SK-N-SH treated with all-trans-retinoic acid at 6 μM for 48 hours (cell line): ENCODE results near the gene CCDC183.

Experiments used
- ATAC-seq: fragments of 200-7000 bp; cut with Tn5 transposase; 3 replicates; pipeline ENCODE4 v1.9.1; 2020; ENCODE audit warnings: mild to moderate bottlenecking, moderate library complexity
- ARNTL ChIP-seq: fragments of 450-650 bp; formaldehyde crosslinking; IDR thresholded peaks from 2 replicates; pipeline ENCODE4 v1.5.0; 2020; ENCODE audit warnings: low read depth, mild to moderate bottlenecking, moderate library complexity, borderline replicate concordance
- CSDC2 ChIP-seq: fragments of 250-450 bp; sonication (Bioruptor Pico); IDR thresholded peaks from 2 replicates; pipeline ENCODE4 v1.5.0; 2020; ENCODE audit warnings: mild to moderate bottlenecking, moderate library complexity
- ESRRG ChIP-seq: fragments of 250-450 bp; sonication (Bioruptor Pico); IDR thresholded peaks from 2 replicates; pipeline ENCODE4 v1.6.1; 2021; ENCODE audit warnings: mild to moderate bottlenecking
- PATZ1 ChIP-seq: fragments of 250-450 bp; sonication (Bioruptor Pico); IDR thresholded peaks from 2 replicates; pipeline ENCODE4 v1.8.0; 2020; ENCODE audit warnings: mild to moderate bottlenecking, moderate library complexity, borderline replicate concordance
- POU6F1 ChIP-seq: fragments of 250-450 bp; sonication (Bioruptor Pico); IDR thresholded peaks from 2 replicates; pipeline ENCODE4 v1.8.0; 2021; ENCODE audit warnings: low read depth, mild to moderate bottlenecking, moderate library complexity, borderline replicate concordance
- PPARA ChIP-seq: fragments of 250-450 bp; sonication (Bioruptor Pico); IDR thresholded peaks from 2 replicates; pipeline ENCODE4 v1.5.0; 2020; ENCODE audit warnings: mild to moderate bottlenecking, borderline replicate concordance
- TCF4 ChIP-seq: fragments of 250-450 bp; sonication (Bioruptor Pico); IDR thresholded peaks from 2 replicates; pipeline ENCODE4 v1.8.0; 2021; ENCODE audit warnings: mild to moderate bottlenecking, moderate library complexity, borderline replicate concordance
- TOX ChIP-seq: fragments of 250-450 bp; sonication (Bioruptor Pico); IDR thresholded peaks from 2 replicates; pipeline ENCODE4 v1.8.0; 2021; ENCODE audit warnings: mild to moderate bottlenecking, moderate library complexity, borderline replicate concordance
- ZC3H10 ChIP-seq: fragments of 250-450 bp; sonication (Bioruptor Pico); IDR thresholded peaks from 2 replicates; pipeline ENCODE4 v1.5.1; 2021; ENCODE audit warnings: mild to moderate bottlenecking, moderate library complexity
- ZFP3 ChIP-seq: fragments of 250-450 bp; sonication (Bioruptor Pico); IDR thresholded peaks from 2 replicates; pipeline ENCODE4 v1.5.0; 2020; ENCODE audit warnings: mild to moderate bottlenecking, moderate library complexity
- ZFP30 ChIP-seq: fragments of 450-650 bp; formaldehyde crosslinking; IDR thresholded peaks from 2 replicates; pipeline ENCODE4 v1.5.0; 2022; ENCODE audit warnings: mild to moderate bottlenecking, moderate library complexity
- ZNF565 ChIP-seq: fragments of 450-650 bp; formaldehyde crosslinking; conservative IDR thresholded peaks from 2 replicates; pipeline ENCODE4 v1.5.0; 2020; ENCODE audit warnings: low read depth, mild to moderate bottlenecking, moderate library complexity
- ZNF70 ChIP-seq: fragments of 450-650 bp; formaldehyde crosslinking; IDR thresholded peaks from 2 replicates; pipeline ENCODE4 v1.5.0; 2020; ENCODE audit warnings: mild to moderate bottlenecking, moderate library complexity
- ZNF8 ChIP-seq: fragments of 450-650 bp; formaldehyde crosslinking; IDR thresholded peaks from 2 replicates; pipeline ENCODE4 v1.5.0; 2020; ENCODE audit warnings: mild to moderate bottlenecking, moderate library complexity
- TF ChIP-seq, protein P1 (sequence below): fragments of 250-450 bp; sonication (Bioruptor Pico); IDR thresholded peaks from 2 replicates; pipeline ENCODE4 v1.5.1; 2021; ENCODE audit warnings: mild to moderate bottlenecking, moderate library complexity
- TF ChIP-seq, protein P2 (sequence below): fragments of 250-450 bp; sonication (Bioruptor Pico); IDR thresholded peaks from 2 replicates; pipeline ENCODE4 v1.5.1; 2020; ENCODE audit warnings: low read depth, mild to moderate bottlenecking, moderate library complexity

CCDC183 gene

GRCh38 chr9:136806631-136807201 is 10.6 kb downstream of the CCDC183 start (continued):
- TF ChIP-seq PATZ1 (CRISPR knock-in tag) (no peak), ZFP3 (CRISPR knock-in tag) (no peak)

- TF ChIP-seq PATZ1 (CRISPR knock-in tag), result no peak
- TF ChIP-seq TOX (CRISPR knock-in tag), result no peak
- TF ChIP-seq ZNF8 (CRISPR knock-in tag), result no peak
- peak; percentile 77 for ATAC-seq
Observed at GRCh38 chr9:136807281-136808074, 11.3 kb downstream of the CCDC183 start, which contains the start of gene RABL6. TSS of gene RABL6 (plus strand) at chr9:136807948. CDS start at chr9:136808197, 249 bp downstream.

GRCh38 chr9:136808075-136808805 is 12.1 kb downstream of the CCDC183 start:
- ATAC-seq, result peak; percentile 14
- no peak for TF ChIP-seq ZNF8 (CRISPR knock-in tag)
- TF ChIP-seq CSDC2, result no peak
- no peak for TF ChIP-seq PPARA (CRISPR knock-in tag)
- no peak for TF ChIP-seq TCF4 (CRISPR knock-in tag)
- no peak for TF ChIP-seq ESRRG (CRISPR knock-in tag)
- no peak for TF ChIP-seq ZFP30
- TF ChIP-seq TOX (CRISPR knock-in tag), result no peak

DNA sequence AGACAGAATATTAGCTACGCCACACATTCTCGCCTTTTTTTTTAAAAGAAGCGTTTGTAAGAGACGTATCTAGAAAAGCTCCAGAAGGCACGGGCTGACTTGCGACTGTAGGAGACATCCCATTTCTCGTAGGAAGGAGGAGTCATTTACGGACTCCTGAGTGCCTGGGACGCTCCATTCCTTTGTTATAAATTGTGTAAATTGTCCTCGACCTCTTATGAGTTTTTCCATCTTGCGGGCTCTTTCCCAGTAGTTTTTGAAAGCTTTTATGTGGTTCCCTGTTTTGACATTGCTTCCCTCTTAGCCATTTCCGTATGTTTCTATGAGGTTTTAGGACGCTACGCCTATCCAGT is 12.6 kb downstream of the CCDC183 start:
- ATAC-seq, result peak; percentile 31
- TF ChIP-seq ZFP3 (CRISPR knock-in tag) (no peak), ZC3H10 (no peak), ARNTL (CRISPR knock-in tag) (no peak), ZNF70 (no peak)
- TF ChIP-seq, protein P1, sequence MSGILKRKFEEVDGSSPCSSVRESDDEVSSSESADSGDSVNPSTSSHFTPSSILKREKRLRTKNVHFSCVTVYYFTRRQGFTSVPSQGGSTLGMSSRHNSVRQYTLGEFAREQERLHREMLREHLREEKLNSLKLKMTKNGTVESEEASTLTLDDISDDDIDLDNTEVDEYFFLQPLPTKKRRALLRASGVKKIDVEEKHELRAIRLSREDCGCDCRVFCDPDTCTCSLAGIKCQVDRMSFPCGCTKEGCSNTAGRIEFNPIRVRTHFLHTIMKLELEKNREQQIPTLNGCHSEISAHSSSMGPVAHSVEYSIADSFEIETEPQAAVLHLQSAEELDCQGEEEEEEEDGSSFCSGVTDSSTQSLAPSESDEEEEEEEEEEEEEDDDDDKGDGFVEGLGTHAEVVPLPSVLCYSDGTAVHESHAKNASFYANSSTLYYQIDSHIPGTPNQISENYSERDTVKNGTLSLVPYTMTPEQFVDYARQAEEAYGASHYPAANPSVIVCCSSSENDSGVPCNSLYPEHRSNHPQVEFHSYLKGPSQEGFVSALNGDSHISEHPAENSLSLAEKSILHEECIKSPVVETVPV, result no peak

GRCh38 chr9:136814725-136815421 is 18.7 kb downstream of the CCDC183 start:
- TF ChIP-seq, protein P2, sequence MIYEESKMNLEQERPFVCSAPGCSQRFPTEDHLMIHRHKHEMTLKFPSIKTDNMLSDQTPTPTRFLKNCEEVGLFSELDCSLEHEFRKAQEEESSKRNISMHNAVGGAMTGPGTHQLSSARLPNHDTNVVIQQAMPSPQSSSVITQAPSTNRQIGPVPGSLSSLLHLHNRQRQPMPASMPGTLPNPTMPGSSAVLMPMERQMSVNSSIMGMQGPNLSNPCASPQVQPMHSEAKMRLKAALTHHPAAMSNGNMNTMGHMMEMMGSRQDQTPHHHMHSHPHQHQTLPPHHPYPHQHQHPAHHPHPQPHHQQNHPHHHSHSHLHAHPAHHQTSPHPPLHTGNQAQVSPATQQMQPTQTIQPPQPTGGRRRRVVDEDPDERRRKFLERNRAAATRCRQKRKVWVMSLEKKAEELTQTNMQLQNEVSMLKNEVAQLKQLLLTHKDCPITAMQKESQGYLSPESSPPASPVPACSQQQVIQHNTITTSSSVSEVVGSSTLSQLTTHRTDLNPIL, result no peak
- TF ChIP-seq PPARA (CRISPR knock-in tag), result no peak
- TF ChIP-seq ZNF565 (CRISPR knock-in tag), result no peak
- no peak for TF ChIP-seq PATZ1 (CRISPR knock-in tag)
- no peak for TF ChIP-seq TCF4 (CRISPR knock-in tag)
- TF ChIP-seq ESRRG (CRISPR knock-in tag), result no peak
- TF ChIP-seq POU6F1 (CRISPR knock-in tag), result no peak
- TF ChIP-seq ZC3H10, result no peak
- no peak for TF ChIP-seq CSDC2
- no peak for ATAC-seq
